ENCODE measurements around the gene TNNC1.

- no peak for TF ChIP-seq CTCF (IDR thresholded peaks at IDR 0.05)
- no peak for TF ChIP-seq POLR2A (IDR thresholded peaks at IDR 0.05; ENCODE audit: low read depth)
- no peak for TF ChIP-seq EP300 (IDR thresholded peaks at IDR 0.05)
- no peak for TF ChIP-seq POLR2AphosphoS5 (IDR thresholded peaks at IDR 0.05)
These were observed 19.2 kb upstream of the TNNC1 start for GRCh38 chr3:52473026-52473425.
